Choroid plexus epithelial cell (primary cell): ENCODE measurements around the gene NT5C2.
"Not testable (repeated sequence)": the region's sequence is repeated elsewhere in the genome, so short reads cannot be mapped to it uniquely, and the experiment has no call there.

ENCODE experiments used
- DNase-seq: peaks from one replicate; pipeline ENCODE4 v3.0.0-alpha.2; 2010; ENCODE audit warnings: low read depth
- H3K4me3 ChIP-seq: 2 replicates; pipeline ENCODE4 v1.5.1; 2011; ENCODE audit warnings: low read depth, mild to moderate bottlenecking, control low read depth, low read length, moderate library complexity
- CTCF ChIP-seq: conservative IDR thresholded peaks from 2 replicates; pipeline ENCODE4 v1.5.1; 2011; ENCODE audit warnings: low read depth, mild to moderate bottlenecking, control low read depth, inconsistent platforms, low read length, moderate library complexity

Gene NT5C2

DNA sequence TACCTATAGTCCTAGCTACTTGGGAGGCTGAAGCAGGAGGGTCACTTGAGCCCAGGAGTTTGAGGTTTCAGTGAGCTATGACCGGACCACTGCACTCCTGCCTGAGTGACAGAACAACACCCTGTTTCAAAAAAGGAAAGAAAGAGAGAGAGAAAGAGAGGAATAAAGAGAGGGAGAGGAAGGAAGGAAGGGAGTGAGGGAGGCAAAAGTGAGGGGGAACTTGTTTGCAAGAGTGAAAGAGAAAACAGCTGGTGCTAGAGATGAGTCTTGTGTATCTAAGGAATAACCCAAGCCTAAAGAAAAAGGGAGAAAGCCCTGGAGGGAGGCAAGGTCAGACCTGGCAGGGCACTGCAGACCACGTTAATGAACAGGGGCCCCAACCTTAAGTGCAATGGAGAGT lies 4.8 kb upstream of the NT5C2 start:
- no peak for DNase-seq
- no peak for TF ChIP-seq CTCF
- H3K4me3 ChIP-seq: no peak overlapping the region

- H3K4me3 ChIP-seq: no peak overlapping the region
- TF ChIP-seq CTCF: no peak
- DNase-seq: peak; percentile 66
Measured at GRCh38 chr10:103197174-103197573, 4.1 kb upstream of the NT5C2 start.

- no peak overlapping the region for H3K4me3 ChIP-seq
- DNase-seq: no peak
- no peak for TF ChIP-seq CTCF
Measured at GRCh38 chr10:103196516-103196915, 3.4 kb upstream of the NT5C2 start.

- DNase-seq: peak; percentile 57
- TF ChIP-seq CTCF: no peak
- no peak overlapping the region for H3K4me3 ChIP-seq
Measured at GRCh38 chr10:103193820-103194529, 903 bp upstream of the NT5C2 start.

DNA sequence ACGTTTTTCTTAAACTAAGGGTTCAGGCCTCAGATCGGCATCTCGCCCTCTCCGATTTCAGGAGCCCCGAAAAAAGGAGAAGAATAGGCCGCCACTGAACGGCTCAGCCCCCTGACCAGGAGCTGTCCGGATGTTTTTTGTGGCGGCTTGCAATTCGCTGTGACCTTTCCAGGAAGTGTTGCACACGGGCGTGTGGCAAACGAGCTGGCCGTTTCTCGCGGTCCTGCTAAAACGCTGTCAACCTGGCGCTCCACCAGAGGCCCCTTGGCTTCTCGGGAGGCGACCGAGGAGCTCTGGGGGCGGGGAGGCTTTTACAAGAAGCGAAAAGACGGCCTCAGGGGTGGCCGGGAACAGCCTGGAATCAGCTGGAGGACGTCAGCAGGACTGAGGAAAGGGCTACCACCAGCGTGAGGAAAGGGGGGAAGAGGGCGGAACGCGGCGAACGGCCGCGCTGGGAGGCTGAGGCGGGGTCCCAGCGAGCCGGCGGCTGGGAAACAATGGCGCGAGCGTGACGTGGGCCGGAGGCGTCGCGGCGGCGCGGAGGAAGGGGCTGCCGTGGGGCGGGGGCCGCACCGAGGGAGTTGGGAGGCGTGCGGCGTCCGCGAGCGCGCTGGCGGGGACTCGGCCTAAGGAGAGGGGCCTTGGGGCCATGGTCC lies 493 bp downstream of the NT5C2 start:
- H3K4me3 ChIP-seq: peak overlapping the region; percentile 85
- no peak for TF ChIP-seq CTCF
- peak; percentile 80 for DNase-seq

- peak overlapping the region; percentile 85 for H3K4me3 ChIP-seq
- DNase-seq: peak; percentile 30
- TF ChIP-seq CTCF: no peak
Measured at GRCh38 chr10:103192089-103192450, 1.0 kb downstream of the NT5C2 start.

- H3K4me3 ChIP-seq, DNase-seq: not testable (repeated sequence)
Measured at GRCh38 chr10:103191198-103191597, 1.9 kb downstream of the NT5C2 start.
